ENCODE data around the gene NUDT10. TPM values are rescaled to one million over a fixed set of nuclear protein-coding genes. Genes with fewer than 3 reads are reported as not detected.

NUDT10 gene
- 23.9 and 31.3 TPM in 2 replicates for total RNA-seq (ENCODE audit: low replicate concordance)

DNA sequence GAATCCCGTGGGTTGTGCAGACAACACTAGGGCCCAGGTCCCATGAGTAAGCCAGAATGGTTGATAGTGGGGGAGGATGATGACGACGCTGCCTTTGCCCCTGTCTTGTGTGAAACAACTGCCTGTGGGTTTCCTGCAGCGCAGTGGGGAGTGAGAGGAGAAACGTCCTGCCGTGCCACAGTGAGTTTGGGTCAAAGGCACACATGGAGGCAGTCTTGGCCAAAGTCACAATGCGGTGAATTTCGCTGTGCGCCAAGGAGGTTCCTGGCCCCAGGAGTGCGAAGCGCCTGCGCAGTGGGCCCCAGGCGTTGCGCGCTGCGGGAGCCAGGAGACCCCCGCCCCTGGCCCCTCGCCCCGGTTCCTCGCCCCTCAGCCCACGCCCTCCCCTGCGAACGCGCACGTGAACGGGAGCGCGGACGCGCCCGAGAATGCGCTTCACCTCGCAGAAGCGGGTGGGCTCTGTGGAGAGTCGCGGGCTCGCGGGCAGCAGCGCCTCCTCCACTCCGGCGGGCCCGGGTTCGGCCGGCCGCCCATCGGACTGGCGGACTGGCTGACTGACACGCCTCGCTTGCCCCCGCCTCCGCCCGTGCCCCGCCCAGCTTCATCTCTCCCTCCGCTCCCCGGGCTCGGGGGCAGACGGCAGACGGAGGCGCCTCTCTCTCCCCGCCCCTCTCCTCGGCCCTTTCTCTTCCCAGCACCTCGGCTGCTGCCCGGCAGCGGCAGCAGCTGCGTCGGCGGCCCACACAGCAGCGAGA, at the start of gene NUDT10:
Gene NUDT10 (plus strand): TSS at position 635 of the 755 bp plus-strand sequence. CDS start 144 bp downstream, outside the sequence.
- H3K4me3 ChIP-seq: peak within 1 kb of the TSS; percentile 57
- DNase-seq (ENCODE audit: low spot score): peak; percentile 92
- H2AFZ ChIP-seq (replicated peaks): peak within 1 kb of the TSS; percentile 80
- peaks cover 19% of the 10 kb centered on the region for H3K4me1 Mint-ChIP-seq
- peak within 1 kb of the TSS; percentile 90 for H3K4me3 Mint-ChIP-seq
- H3K4me2 ChIP-seq: peak within 1 kb of the TSS; percentile 71
- H3K79me2 ChIP-seq (ENCODE audit: low read depth): peaks cover 12% of the 10 kb centered on the region
- no peaks in the 10 kb centered on the region for H3K9me3 ChIP-seq (ENCODE audit: low read depth)
- no peak within 1 kb of the TSS for H3K9ac ChIP-seq
- no peaks in the 10 kb centered on the region for H4K20me1 ChIP-seq (ENCODE audit: low read depth)
- peaks cover 5% of the 10 kb centered on the region for H3K9me3 Mint-ChIP-seq
- H3K36me3 ChIP-seq: no peaks in the 10 kb centered on the region
- TF ChIP-seq EZH2phosphoT487 (IDR thresholded peaks at IDR 0.05) (no peak), EZH2 (IDR thresholded peaks at IDR 0.05) (no peak), CTCF (IDR thresholded peaks at IDR 0.05) (no peak)
- H3K27ac Mint-ChIP-seq: peak within 1 kb of the TSS; percentile 60
- no peak within 1 kb of the TSS for H3K27ac ChIP-seq
- H3K27me3 ChIP-seq: no peaks in the 10 kb centered on the region
- H3K27me3 Mint-ChIP-seq (ENCODE audit: insufficient read depth, low read depth): peaks cover 2% of the 10 kb centered on the region
- no peaks in the 10 kb centered on the region for H3K36me3 Mint-ChIP-seq
- H3K4me1 ChIP-seq: no peaks in the 10 kb centered on the region
- H3F3A ChIP-seq (ENCODE audit: low read depth): no peaks in the 10 kb centered on the region

DNA sequence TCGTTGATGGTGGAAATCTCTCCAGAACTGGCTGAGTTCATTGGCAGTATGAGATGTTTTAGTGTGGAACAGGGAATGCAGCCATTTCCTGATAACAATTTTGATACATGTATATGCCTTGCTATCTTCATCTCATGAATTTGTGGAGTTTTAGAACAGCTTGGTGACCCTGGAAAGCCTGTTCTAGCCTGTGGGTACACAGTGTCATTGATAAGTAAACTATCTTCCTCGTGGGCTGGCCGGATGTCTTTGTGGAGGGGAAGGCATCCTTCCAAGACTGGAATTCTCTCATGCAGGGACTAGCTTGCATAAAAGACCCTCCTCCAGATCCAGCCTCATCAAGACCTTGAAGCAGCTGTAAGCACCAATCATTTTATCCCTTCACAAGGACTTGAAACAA, 40.2 kb upstream of the NUDT10 start:
- Histone ChIP-seq H3K27me3 (no peaks in the 10 kb centered on the region), H2AFZ (replicated peaks) (no peak overlapping the region), H4K20me1 (ENCODE audit: low read depth) (no peaks in the 10 kb centered on the region), H3K36me3 (no peaks in the 10 kb centered on the region), H3K4me3 (no peak overlapping the region), H3K4me1 (no peaks in the 10 kb centered on the region), H3K9me3 (ENCODE audit: low read depth) (peaks cover under 1% of the 10 kb centered on the region), H3K79me2 (ENCODE audit: low read depth) (no peaks in the 10 kb centered on the region), H3K4me2 (no peak overlapping the region), H3K27ac (no peak overlapping the region), H3K9ac (no peak overlapping the region), H3F3A (ENCODE audit: low read depth) (no peaks in the 10 kb centered on the region)
- no peaks in the 10 kb centered on the region for H3K36me3 Mint-ChIP-seq
- H3K27me3 Mint-ChIP-seq (ENCODE audit: insufficient read depth, low read depth): no peaks in the 10 kb centered on the region
- no peaks in the 10 kb centered on the region for H3K9me3 Mint-ChIP-seq
- no peak overlapping the region for H3K4me3 Mint-ChIP-seq
- no peak overlapping the region for H3K27ac Mint-ChIP-seq
- DNase-seq (ENCODE audit: low spot score): no peak
- no peak for TF ChIP-seq CTCF (IDR thresholded peaks at IDR 0.05)
- H3K4me1 Mint-ChIP-seq: no peaks in the 10 kb centered on the region

- H3K9ac ChIP-seq: no peak overlapping the region
- no peaks in the 10 kb centered on the region for H3K79me2 ChIP-seq (ENCODE audit: low read depth)
- no peaks in the 10 kb centered on the region for H3K9me3 ChIP-seq (ENCODE audit: low read depth)
- Mint-ChIP-seq H3K36me3 (no peaks in the 10 kb centered on the region), H3K9me3 (peaks cover 3% of the 10 kb centered on the region), H3K27me3 (ENCODE audit: insufficient read depth, low read depth) (no peaks in the 10 kb centered on the region), H3K4me1 (no peaks in the 10 kb centered on the region), H3K27ac (no peak overlapping the region), H3K4me3 (no peak overlapping the region)
- no peaks in the 10 kb centered on the region for H3K4me1 ChIP-seq
- no peak overlapping the region for H3K27ac ChIP-seq
- TF ChIP-seq CTCF (IDR thresholded peaks at IDR 0.05) (no peak), EZH2 (IDR thresholded peaks at IDR 0.05) (no peak), EZH2phosphoT487 (IDR thresholded peaks at IDR 0.05) (no peak)
- H3F3A ChIP-seq (ENCODE audit: low read depth): no peaks in the 10 kb centered on the region
- DNase-seq (ENCODE audit: low spot score): no peak
- H3K27me3 ChIP-seq: no peaks in the 10 kb centered on the region
- H3K4me2 ChIP-seq: no peak overlapping the region
- H3K4me3 ChIP-seq: no peak overlapping the region
- H2AFZ ChIP-seq (replicated peaks): no peak overlapping the region
- no peaks in the 10 kb centered on the region for H4K20me1 ChIP-seq (ENCODE audit: low read depth)
- H3K36me3 ChIP-seq: no peaks in the 10 kb centered on the region
Measured at GRCh38 chrX:51296138-51296537, 36.5 kb upstream of the NUDT10 start.

Measured in neural progenitor cell (in vitro differentiated cells).